K562 (cell line): ENCODE data around the gene CEACAM8. TPM values are rescaled to one million over a fixed set of nuclear protein-coding genes. Genes with fewer than 3 reads are reported as not detected.

Experiments
- ATAC-seq: fragments of 200-7000 bp; cut with Tn5 transposase; 3 replicates; pipeline ENCODE4 v1.9.1; 2020; ENCODE audit warnings: moderate library complexity
- BruUV-seq: library from RNA; stranded (reverse); fragments of 400-500 nt; replicated peaks from 2 replicates; lab custom pipeline; 2021; lab: Mats Ljungman, UMichigan
- CTCF ChIA-PET: fragments of 300-600 bp; formaldehyde crosslinking; extraction: SDS; loops from one replicate; lab custom pipeline; 2021; ENCODE audit warnings: low intra/inter-chr PET ratio; lab: Yijun Ruan, JAX
- POLR2A ChIA-PET: fragments of 300-600, 350-650 bp; sonication (Branson Sonifier 250); formaldehyde crosslinking; extraction: SDS; loops from one replicate; lab custom pipeline; 2021; ENCODE audit warnings: antibody characterized with exemption, inconsistent platforms; lab: Yijun Ruan, JAX
- DNase-seq, 4 experiments: peaks; one replicate each; pipeline versions ENCODE4 v3.0.0 to v3.0.0-alpha.2; 2011 to 2018; ENCODE audit warnings: low spot score in 3 of 4, mixed read lengths in 3 of 4; ENCODE audit errors: extremely low read depth in 1 of 4
- FAIRE-seq: peaks from 2 replicates; lab custom pipeline; 2011; peaks lifted over from hg19 to GRCh38; lab: Jason Lieb, UNC
- H2AFZ ChIP-seq: 2 replicates; pipeline ENCODE4 v1.6.0; 2011; ENCODE audit warnings: low read depth, low read length, control low read depth, inconsistent platforms
- H3K27ac ChIP-seq: fragments of 200-600 bp; 3 replicates; pipeline ENCODE4 v1.8.0; 2011; ENCODE audit warnings: low read depth, mild to moderate bottlenecking, control low read depth, inconsistent platforms, low read length, moderate library complexity, mixed read lengths; ENCODE audit errors: extremely low read depth
- H3K27me3 ChIP-seq, 2 experiments: fragments of 300-600 bp in 1 of 2; 2 replicates in 1 of 2; 3 replicates in 1 of 2; pipeline versions ENCODE4 v1.6.0 to v1.8.0; 2011; ENCODE audit warnings: inconsistent platforms in 2 of 2, low read length in 2 of 2, mild to moderate bottlenecking in 1 of 2, mixed read lengths in 1 of 2, moderate library complexity in 1 of 2; ENCODE audit not compliant: control insufficient read depth in 2 of 2, insufficient read depth in 2 of 2
- H3K36me3 ChIP-seq: fragments of 300-600 bp; 3 replicates; pipeline ENCODE4 v1.8.0; 2011; ENCODE audit warnings: mild to moderate bottlenecking, low read length, inconsistent platforms; ENCODE audit not compliant: control insufficient read depth, insufficient read depth
- H3K4me1 ChIP-seq, 2 experiments: fragments of 200-600 bp in 1 of 2; replicated peaks in 1 of 2; 2 replicates in 1 of 2; 3 replicates in 1 of 2; pipeline versions ENCODE4 v1.5.1 to v1.8.0; 2011; ENCODE audit warnings: inconsistent platforms in 2 of 2, low read length in 2 of 2, mild to moderate bottlenecking in 1 of 2, mixed read lengths in 1 of 2, moderate library complexity in 1 of 2; ENCODE audit not compliant: control insufficient read depth in 2 of 2, insufficient read depth in 2 of 2
- H3K4me2 ChIP-seq: 2 replicates; pipeline ENCODE4 v1.6.1; 2011; ENCODE audit warnings: low read length, control low read depth, inconsistent platforms, mixed read lengths; ENCODE audit not compliant: insufficient read depth
- H3K4me3 ChIP-seq: fragments of 200-600 bp; sonication (generic), shearing (Covaris generic); 2 replicates; pipeline ENCODE4 v1.5.1; 2016; ENCODE audit warnings: control low read depth, inconsistent platforms
- H3K79me2 ChIP-seq: fragments of 200-600 bp; 3 replicates; pipeline ENCODE4 v1.8.0; 2011; ENCODE audit warnings: low read length, inconsistent platforms; ENCODE audit not compliant: control insufficient read depth, insufficient read depth
- H3K9ac ChIP-seq, 2 experiments: 2 replicates each; pipeline versions ENCODE4 v1.6.0 to v1.6.1; 2011; ENCODE audit warnings: low read depth in 2 of 2, low read length in 2 of 2, control low read depth in 1 of 2, inconsistent platforms in 1 of 2, mild to moderate bottlenecking in 1 of 2, mixed read lengths in 1 of 2; ENCODE audit not compliant: insufficient read depth in 1 of 2
- H3K9me1 ChIP-seq: one replicate; pipeline ENCODE4 v1.6.0; 2011; ENCODE audit warnings: inconsistent platforms, mild to moderate bottlenecking, low read length, moderate library complexity; ENCODE audit not compliant: control insufficient read depth, insufficient read depth
- H3K9me3 ChIP-seq: replicated peaks from 2 replicates; pipeline ENCODE4 v1.5.1; 2011; ENCODE audit warnings: low read depth, low read length, inconsistent platforms; ENCODE audit not compliant: control insufficient read depth, insufficient read depth
- H4K20me1 ChIP-seq: replicated peaks from 2 replicates; pipeline ENCODE4 v1.6.1; 2011; ENCODE audit warnings: low read length, inconsistent platforms, mixed read lengths; ENCODE audit not compliant: control insufficient read depth, insufficient read depth
- MYBL2 ChIP-seq, 2 experiments: fragments of 450-650 bp in 1 of 2; sonication (generic) in 1 of 2; formaldehyde crosslinking in 1 of 2; IDR thresholded peaks; 2 replicates each; pipeline versions ENCODE4 v1.6.1 to v1.8.1; 2017 to 2022; ENCODE audit warnings: borderline replicate concordance in 1 of 2, inconsistent platforms in 1 of 2, low read depth in 1 of 2, mild to moderate bottlenecking in 1 of 2, missing genetic modification reagents in 1 of 2, moderate library complexity in 1 of 2
- NEUROD1 ChIP-seq: fragments of 150-350 bp; IDR thresholded peaks from 2 replicates; pipeline ENCODE4 v1.6.1; 2014; ENCODE audit warnings: borderline replicate concordance, low read length, low read depth; ENCODE audit not compliant: partially characterized antibody
- NR2C2 ChIP-seq, 2 experiments: fragments of 200-800 bp in 1 of 2; sonication (Bioruptor generic) in 1 of 2; sonication (generic) in 1 of 2; formaldehyde crosslinking in 1 of 2; IDR thresholded peaks; 2 replicates each; pipeline versions ENCODE4 v1.6.1 to v1.8.0; 2016 to 2022; ENCODE audit warnings: mild to moderate bottlenecking in 1 of 2, missing compliant biosample characterization in 1 of 2, missing genetic modification characterization in 1 of 2, missing genetic modification reagents in 1 of 2
- POLR3G ChIP-seq: IDR thresholded peaks from 2 replicates; pipeline ENCODE4 v1.6.1; 2011; ENCODE audit not compliant: insufficient read length, insufficient replicate concordance; ENCODE audit errors: extremely low read depth
- RBM22 ChIP-seq: fragments of 200-400 bp; formaldehyde crosslinking; IDR thresholded peaks from 2 replicates; pipeline ENCODE4 v1.6.1; 2018; ENCODE audit warnings: low read length, low read depth; ENCODE audit not compliant: poor library complexity, severe bottlenecking
- RFX5 ChIP-seq: IDR thresholded peaks from 2 replicates; pipeline ENCODE4 v1.6.1; 2011; ENCODE audit warnings: low read depth, mild to moderate bottlenecking, improper control_type of control experiment, low read length
- RNF219 ChIP-seq: fragments of 250-450 bp; sonication (Bioruptor Pico); IDR thresholded peaks from 2 replicates; pipeline ENCODE4 v1.5.0; 2022; ENCODE audit warnings: mild to moderate bottlenecking
- ZNF197 ChIP-seq: fragments of 200-800 bp; sonication (Bioruptor generic); IDR thresholded peaks from 2 replicates; pipeline ENCODE4 v1.6.1; 2016; ENCODE audit warnings: low read depth, missing genetic modification characterization, missing compliant biosample characterization
- ZNF586 ChIP-seq: fragments of 450-650 bp; formaldehyde crosslinking; conservative IDR thresholded peaks from 2 replicates; pipeline ENCODE4 v1.4.0; 2020; ENCODE audit warnings: mild to moderate bottlenecking, moderate library complexity
- WGBS: fragments of 100-300 bp; shearing (Covaris generic); methylation state at CpG from one replicate; pipeline ENCODE4 v1.1.6; 2016; ENCODE audit warnings: low coverage, mixed read lengths; ENCODE audit not compliant: insufficient coverage; ENCODE audit errors: missing lambda C conversion rate; 5-methylcytosine and 5-hydroxymethylcytosine counted together
- in situ Hi-C: fragments of 300-500 bp; cut with MboI; formaldehyde crosslinking; loops from 4 replicates; pipeline ENCODE4 v1.15.0; 2018; ENCODE audit warnings: inconsistent platforms, mixed read lengths
- intact Hi-C: fragments of 100-400 bp; cut with micrococcal nuclease; formaldehyde crosslinking; loops from 2 replicates; pipeline ENCODE4 v1.14.2; 2022
- polyA plus RNA-seq, 8 experiments: library from polyadenylated mRNA; depleted of rRNA in 4 of 8; stranded (reverse) in 5 of 8; unstranded in 3 of 8; fragments of >200 nt; fragmentation: Nextera tagmentation in 2 of 8; fragmentation: Illumina TruSeq in 1 of 8; extraction: Ambion mirVana in 2 of 8; extraction: Trizol in 1 of 8; gene quantifications; 2 replicates each; pipeline versions ENCODE4 v1.2.1 to v1.2.3, GENCODE V29; 2011 to 2014; ENCODE audit warnings: inconsistent platforms in 1 of 8, missing spikeins in 1 of 8
- total RNA-seq, 7 experiments: library from RNA; depleted of rRNA in 6 of 7; stranded (reverse); fragments of >200 nt in 6 of 7; fragmentation: Illumina TruSeq in 2 of 7; extraction: Trizol in 2 of 7; gene quantifications; 2 replicates each; pipeline versions ENCODE4 v1.2.1 to v1.2.3, GENCODE V29; 2011 to 2021; ENCODE audit warnings: low replicate concordance in 1 of 7

Gene CEACAM8
- total and polyA plus RNA-seq, 9 of the 15 experiments (the other 6 are each of a cell fraction or from before 2014, with no cell fraction given): not detected

GRCh38 chr19:42540071-42540553 is 54.6 kb downstream of the CEACAM8 start:
- no peak for ATAC-seq
- in situ Hi-C loops (loop anchor here (25.0 kb wide), 1 partner anchor 428 kb away; no protein-coding TSS in a partner anchor), intact Hi-C loops (no loop called here)
- Histone ChIP-seq H3K27ac (no peak overlapping the region), H3K9ac (no peak overlapping the region), H3K4me3 (no peak overlapping the region), H3K79me2 (no peaks in the 10 kb centered on the region), H3K36me3 (no peaks in the 10 kb centered on the region), H3K27me3 (peaks cover 0 to 11% of the 10 kb centered on the region in 2 experiments; a peak in 2 of 5 replicates), H3K4me2 (no peak overlapping the region), H3K9me1 (no peaks in the 10 kb centered on the region), H4K20me1 (no peaks in the 10 kb centered on the region), H2AFZ (no peak overlapping the region), H3K4me1 (no peaks in the 10 kb centered on the region), H3K9me3 (no peaks in the 10 kb centered on the region)
- BruUV-seq: no TSS peak
- CTCF ChIA-PET: no interaction called here
- WGBS: 2% methylated on average over 8 of the region's 8 CpGs
- TF ChIP-seq ZNF197 (CRISPR knock-in tag) (no peak), RBM22 (no peak), RNF219 (CRISPR knock-in tag) (no peak), ZNF586 (CRISPR knock-in tag) (no peak), POLR3G (no peak), NEUROD1 (no peak), RFX5 (no peak), MYBL2 (IDR thresholded peaks at IDR 0.05; ENCODE audit: low read depth) (no peak), MYBL2 (CRISPR knock-in tag; IDR thresholded peaks at IDR 0.05; ENCODE audit: borderline replicate concordance) (no peak), NR2C2 (CRISPR knock-in tag; IDR thresholded peaks at IDR 0.05) (no peak), NR2C2 (tag; IDR thresholded peaks at IDR 0.05) (no peak)
- no peak for FAIRE-seq
- no peak for DNase-seq
- POLR2A ChIA-PET: no interaction called here
